ENCODE results near the gene CDH23.

CDH23 gene

DNA sequence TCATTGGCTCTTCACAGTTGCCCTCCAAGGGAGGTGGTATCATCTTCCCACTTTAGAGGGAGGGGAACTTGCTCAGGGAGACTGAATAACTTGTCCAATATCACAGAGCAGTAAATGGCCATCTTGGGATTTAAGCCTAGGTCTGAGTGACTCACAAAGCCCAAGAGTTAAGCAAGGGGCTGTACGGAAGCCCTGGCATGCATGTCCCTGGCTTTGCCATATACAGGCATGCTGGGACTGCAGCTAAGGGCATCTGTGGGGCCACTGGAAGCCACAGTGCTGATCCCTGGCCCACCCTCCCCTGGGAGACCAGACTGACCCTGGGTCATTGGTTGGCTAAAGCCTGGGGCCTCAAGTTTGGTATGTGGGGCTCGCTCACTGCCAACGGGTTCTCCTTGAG, 373.5 kb downstream of the CDH23 start:
- no peak for DNase-seq

DNA sequence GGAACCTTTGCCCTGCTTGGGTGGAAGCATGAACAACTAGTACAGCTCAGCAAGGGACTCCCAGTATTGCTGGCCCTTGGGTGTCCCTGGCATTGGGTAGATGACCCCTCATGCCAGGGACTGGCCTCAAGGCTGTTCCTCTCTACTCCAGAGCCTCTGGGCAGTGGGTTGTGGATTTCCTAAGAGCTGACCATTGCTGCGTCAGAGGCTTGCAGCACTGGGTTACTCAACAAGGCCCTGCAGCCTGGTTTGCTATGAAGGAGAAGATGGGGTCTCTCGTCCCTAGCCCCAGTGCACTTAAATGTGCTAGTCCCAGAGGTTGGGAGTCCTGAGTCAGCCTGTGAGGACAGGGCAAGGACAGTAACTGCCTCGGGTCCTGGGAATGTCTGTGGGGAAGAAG, 374.1 kb downstream of the CDH23 start:
- DNase-seq: no peak

DNA sequence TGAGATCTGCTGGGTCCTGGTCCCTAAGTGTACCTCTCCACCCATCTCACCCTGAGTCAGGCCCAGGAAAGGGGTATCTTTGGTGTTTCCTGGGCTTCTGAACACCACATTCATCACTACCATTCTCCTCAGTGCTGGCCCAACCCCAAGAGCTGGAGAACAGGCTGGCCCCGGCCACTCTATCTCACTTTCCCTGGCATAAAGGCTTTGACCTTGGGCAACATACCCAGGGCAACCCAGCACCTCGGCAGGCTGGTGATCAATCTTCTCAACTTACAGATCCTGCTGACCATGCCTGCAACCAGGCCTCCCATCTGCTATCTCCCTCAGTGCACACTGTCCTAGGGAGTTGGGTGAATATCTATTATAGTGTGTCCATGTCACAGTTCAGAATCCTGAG, 374.5 kb downstream of the CDH23 start:
- no peak for DNase-seq

- no peak for DNase-seq
Measured at GRCh38 chr10:71771821-71772617, 375.3 kb downstream of the CDH23 start.

DNA sequence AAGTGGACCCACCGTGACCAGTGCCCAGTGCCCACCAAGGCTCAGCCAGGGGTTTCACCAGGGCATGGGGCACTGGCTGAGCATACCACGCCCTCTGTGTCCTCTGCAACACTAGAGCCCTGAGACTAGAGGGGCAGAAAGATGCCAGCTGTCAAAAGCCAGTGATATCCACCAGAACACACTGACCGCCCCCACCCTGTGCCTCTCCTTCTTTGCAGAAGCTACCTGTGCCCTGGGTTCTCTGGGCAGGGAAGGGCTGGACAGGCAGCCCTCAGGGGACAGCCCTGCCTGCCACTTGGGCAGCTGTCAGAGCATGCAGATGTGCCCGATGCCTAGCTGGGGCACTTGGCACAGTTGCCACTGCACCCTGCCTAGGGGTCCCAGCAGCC, 376.1 kb downstream of the CDH23 start:
- no peak for DNase-seq

GRCh38 chr10:71773221-71773971, 376.7 kb downstream of the CDH23 start, which contains the start of gene VSIR:
Gene VSIR (minus strand): TSS chr10:71773520. CDS start chr10:71773439, 81 bp downstream.
- peak; percentile 32 for DNase-seq

- no peak for DNase-seq
Measured at GRCh38 chr10:71774916-71775702, 378.4 kb downstream of the CDH23 start.

DNA sequence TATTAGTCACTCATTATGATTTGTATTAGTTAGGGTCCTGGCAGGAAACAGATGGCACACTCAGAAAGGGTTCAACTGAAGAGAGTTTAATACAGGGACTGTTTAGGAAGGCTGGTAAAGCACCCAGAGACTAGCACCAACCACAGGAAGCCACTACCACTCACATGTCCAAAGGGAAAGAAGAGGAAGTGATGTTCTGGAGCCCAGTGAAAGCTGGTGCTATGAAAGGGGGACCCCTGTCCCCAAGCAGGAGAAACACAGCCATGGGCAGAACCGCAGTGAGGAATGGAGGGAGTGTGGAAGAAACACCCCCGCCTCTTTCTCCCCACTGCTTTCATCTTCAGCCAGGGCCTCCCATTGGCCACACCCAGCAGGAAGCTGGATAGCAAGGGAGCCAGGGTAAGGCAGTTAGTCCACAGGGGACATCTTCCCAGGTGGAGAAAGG, 379.8 kb downstream of the CDH23 start:
- DNase-seq: no peak

DNA sequence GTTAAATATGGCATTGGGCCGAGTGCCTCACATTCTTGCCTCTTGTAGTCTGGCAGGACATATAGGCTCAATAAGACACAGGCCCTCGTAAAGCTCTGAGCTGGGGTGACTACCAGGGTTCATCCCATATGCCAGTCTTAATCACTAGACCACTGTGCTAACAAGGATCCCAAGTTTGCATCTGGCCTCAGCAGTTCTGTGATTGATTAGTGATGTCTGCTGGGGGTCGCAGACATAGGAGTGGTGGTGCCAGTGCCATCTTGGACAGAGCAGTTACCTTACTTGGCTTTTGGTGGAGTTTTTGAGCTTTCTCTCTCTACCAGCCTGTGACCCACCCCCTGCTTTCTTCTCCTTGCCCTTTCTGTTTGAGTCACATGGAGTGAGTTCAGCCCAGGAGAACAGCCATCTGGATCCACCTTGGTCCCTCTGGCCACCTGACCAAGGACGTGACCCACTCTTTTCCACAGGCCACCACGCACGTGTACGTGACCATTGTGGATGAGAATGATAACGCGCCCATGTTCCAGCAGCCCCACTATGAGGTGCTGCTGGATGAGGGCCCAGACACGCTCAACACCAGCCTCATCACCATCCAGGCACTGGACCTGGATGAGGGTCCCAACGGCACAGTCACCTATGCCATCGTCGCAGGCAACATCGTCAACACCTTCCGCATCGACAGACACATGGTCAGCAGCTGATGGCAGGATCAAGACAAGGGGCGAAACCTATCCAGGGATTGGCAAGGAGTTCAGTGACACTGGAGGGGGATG, 380.7 kb downstream of the CDH23 start:
- no peak for DNase-seq

DNA sequence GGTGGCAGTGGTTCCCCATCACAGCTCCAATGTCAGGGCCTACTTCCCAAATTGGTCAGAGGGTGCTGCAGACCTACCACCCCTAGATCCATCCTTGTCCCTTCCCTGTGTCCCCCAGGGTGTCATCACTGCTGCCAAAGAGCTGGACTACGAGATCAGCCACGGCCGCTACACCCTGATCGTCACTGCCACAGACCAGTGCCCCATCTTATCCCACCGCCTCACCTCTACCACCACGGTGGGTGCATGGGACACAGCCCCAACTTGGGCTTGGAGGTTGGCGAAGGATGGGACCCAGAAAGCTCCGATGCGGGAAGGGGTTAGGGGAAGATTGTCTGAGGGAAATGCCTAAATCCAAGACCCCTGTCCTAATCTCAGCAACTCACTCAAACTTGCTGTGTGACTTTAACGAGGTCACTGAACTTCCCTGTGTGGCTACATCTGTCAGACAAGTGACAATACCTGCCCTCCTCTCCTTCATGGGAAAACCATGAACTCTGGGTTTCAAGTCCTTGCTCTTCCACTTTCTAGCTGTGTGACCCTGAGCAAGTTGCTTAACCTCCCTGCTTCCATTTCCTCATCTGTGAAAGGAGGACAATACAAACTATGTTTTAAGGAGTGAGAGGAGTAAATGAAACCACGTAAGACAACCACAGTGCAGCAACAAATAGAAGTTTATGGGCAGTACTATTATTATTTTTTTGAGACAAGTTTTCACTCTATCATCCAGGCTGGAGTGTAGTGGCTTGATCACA, 381.5 kb downstream of the CDH23 start:
- no peak for DNase-seq

- no peak for DNase-seq
Measured at GRCh38 chr10:71779641-71780040, 382.9 kb downstream of the CDH23 start.

- DNase-seq: no peak
Measured at GRCh38 chr10:71780156-71780555, 383.4 kb downstream of the CDH23 start.

GRCh38 chr10:71780719-71781118, 384.0 kb downstream of the CDH23 start:
- DNase-seq: no peak

- DNase-seq: no peak
Measured at GRCh38 chr10:71782221-71782916, 385.6 kb downstream of the CDH23 start.

DNA sequence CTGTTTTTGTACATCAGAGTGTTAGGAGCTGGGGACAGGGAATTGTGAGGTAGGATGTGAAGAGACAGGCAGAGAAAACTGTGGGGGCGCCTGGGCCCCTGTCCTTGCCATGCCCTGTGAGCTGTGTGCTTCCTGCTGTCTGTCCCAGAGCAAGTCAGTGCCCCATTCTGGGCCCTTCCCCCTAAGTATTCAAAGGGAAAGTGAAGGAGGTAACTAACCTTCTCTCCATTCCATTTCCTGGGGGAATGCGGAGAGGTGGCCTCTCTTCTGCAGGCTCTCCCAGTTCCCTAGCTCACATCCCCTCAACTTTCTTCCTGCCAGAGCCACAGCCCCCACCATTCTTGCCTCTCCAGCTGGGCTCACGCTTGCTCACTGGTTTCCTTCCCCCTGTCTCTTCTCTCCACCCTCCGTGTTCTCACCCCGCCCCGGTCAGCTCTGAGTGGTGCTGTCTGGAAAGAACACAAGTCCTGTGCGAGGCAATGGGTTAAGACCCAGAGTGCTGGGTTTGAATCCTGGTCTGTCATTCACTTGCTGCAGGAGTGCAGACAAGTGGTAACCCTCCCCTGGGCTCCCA, 386.3 kb downstream of the CDH23 start:
- no peak for DNase-seq

DNA sequence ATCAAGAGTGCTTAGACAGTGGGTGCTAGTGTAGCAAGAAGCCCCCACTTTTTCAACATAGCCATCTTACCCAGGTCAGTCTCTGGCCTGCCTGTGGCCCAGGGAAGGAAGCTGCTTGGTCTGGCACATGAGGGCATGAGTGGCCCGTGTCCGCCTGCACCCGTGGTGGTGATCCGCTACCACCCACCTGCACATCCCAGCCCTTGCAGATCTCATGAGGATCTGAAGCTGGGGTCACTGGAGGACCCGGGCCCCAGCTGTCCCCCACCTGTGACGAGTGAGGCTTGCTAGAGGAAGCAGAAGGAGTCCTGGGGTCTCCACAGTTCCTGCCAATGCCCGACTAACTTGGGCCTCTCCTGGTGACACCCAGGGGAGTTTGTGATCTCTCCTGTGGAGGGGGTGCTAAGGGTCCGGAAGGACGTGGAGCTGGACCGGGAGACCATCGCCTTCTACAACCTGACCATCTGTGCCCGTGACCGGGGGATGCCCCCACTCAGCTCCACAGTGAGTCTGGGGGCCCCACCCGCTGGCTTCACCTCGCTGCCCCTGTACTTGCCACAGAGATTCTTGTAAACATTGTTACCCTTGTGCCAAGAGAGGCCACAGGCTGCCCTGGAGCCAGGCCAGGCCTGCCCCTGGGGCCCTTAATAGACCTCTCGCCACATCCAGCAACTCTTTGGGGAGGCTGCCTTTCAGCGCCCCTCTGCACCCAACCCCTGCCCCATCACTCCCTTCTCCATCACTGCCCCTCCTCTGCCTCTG, 387.4 kb downstream of the CDH23 start:
- no peak for DNase-seq

DNA sequence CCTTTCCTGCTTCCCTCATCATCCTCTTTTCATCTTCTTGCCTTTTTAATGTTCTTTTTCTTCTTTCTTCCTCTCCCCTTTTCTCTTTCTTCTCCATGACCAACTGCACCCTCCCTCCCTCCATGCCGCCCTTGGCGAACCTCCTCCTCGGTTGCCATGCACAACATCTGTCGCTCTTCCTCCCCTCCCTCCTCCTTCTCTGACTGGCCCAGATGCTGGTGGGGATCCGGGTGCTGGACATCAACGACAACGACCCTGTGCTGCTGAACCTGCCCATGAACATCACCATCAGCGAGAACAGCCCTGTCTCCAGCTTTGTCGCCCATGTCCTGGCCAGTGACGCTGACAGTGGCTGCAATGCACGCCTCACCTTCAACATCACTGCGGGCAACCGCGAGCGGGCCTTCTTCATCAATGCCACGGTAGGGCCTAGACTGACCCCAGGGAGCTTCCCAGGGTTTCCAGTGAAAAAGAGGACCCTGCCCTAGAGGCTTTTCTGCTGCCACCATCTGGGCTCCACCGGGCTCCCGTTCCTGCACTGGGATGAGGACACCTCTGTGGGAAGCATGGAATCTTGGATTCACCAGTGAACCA, 388.1 kb downstream of the CDH23 start:
- DNase-seq: no peak

GRCh38 chr10:71788954-71789353, 392.2 kb downstream of the CDH23 start:
- DNase-seq: no peak

- DNase-seq: no peak
Measured at GRCh38 chr10:71789871-71790270, 393.2 kb downstream of the CDH23 start.
